Lung microvascular endothelial cell (primary cell): ENCODE data around the gene ABR. TPM values are rescaled to one million over a fixed set of nuclear protein-coding genes. Genes with fewer than 3 reads are reported as not detected.
"Not testable (repeated sequence)": the region's sequence is repeated elsewhere in the genome, so short reads cannot be mapped to it uniquely, and the experiment has no call there.

Experiments
- DNase-seq, 2 donors: peaks; one replicate each; pipeline versions ENCODE4 v3.0.0 to v3.0.0-alpha.2; 2010; ENCODE audit warnings: low read depth in 2 of 2
- total RNA-seq: library from RNA; depleted of rRNA; stranded (reverse); fragments of >200 nt; gene quantifications from 2 replicates; pipeline ENCODE4 v1.2.1, GENCODE V29; 2014

The ABR gene
- total RNA-seq, 1 donor from 2014 or later = 24.8 TPM

DNA sequence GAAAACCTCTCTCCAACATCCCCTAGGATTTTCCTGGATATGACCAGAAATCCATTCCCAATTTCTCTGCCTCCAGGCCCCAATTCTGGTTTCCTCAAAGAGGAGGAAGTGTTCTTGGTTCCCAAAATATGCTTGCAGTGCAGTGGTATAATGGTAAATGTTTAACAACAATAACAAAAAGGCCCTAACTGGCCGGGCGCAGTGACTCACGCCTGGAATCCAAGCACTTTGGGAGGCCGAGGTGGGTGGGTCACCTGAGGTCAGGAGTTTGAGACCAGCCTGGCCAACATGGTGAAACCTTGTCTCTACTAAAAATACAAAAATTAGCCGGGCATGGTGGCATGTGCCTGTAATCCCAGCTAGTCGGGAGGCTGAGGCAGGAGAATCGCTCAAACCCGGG, 184.5 kb downstream of the ABR start:
- not testable (repeated sequence) for DNase-seq

DNA sequence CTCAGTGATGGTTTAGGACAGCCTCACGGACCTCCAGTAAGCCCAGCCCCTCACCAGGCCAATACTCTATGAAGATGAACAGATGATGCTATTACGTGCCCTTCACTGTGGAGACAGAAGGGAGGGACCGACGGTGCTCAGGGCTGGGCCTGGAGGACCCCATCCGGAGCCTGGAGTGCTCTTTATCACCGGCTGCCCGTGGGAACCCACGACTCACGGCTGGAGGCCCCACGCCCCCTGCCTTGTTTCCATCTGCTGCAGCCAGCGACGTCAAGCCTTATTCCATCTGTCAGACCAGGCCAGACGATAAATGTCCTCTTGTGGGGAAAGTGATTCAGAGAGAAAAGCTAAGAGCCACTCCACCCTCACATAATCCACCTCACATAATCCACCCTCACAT, 186.8 kb downstream of the ABR start:
- DNase-seq = no peak

DNA sequence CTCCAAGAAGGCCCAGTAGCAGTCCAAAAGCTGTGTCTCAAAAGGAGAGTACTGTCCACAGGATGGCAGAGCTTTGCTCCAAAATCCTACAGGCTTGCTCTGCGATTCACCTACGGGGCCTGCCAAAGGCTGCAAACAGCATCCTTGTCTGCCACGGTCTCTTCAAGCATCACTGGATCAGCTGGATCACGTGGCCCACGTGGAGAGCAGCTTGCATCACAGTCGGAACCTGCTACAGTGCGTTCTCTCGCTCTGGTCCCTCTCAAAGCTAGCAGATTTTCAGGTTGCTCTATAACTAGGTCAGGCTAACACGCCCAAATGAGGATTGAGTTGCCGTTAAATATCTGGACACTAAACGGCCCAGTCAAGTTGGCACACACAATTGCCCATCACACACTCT, 191.2 kb downstream of the ABR start:
- DNase-seq = no peak

DNA sequence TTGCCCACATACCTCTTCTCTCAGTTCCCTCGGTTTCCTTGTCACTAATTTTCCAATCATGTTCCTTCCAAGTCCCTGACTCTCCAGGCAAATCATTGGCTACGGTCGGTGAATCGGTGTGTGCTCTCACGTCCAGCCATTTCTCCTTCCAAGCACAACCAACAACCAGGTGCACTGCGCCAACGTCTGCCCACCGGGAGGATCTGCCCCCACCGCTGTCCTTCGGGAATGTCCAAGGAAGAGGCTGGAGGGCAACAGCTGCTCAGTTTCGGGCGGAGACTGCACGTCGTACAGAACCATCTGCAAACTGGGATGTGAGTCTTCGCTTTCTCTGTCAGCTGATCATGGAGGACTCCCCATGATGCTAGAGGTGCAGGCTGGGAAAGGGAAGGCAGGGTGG, 191.8 kb downstream of the ABR start:
- no peak for DNase-seq

DNA sequence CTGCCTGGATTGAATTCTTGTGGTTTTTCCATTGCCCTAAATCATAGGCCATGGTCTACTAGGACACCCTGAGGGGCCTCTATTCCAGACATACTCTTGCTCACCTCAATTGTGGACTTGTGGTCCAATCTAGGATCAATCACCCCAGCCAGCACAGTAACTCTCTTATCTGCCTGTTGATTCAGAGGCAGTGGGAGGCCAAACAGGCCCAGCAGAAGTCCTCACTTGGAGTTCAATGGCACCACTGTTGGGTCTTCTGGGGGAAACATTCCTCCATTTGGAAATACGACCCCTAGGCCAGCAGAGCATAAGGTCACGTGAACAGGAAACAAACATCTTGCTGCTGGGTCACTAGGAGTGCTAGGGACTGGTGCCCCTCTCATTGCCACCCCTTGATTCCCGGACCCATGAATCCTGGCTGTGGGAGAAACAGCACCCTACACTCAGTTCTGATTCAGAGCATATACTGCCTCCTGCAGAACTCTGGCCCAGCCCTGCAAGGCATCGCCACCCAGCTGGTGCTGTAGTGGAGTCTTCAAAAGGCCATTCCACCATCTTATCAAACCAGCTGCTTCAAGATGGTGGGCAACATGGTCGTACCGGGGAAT, 193.4 kb downstream of the ABR start:
- DNase-seq = no peak

DNA sequence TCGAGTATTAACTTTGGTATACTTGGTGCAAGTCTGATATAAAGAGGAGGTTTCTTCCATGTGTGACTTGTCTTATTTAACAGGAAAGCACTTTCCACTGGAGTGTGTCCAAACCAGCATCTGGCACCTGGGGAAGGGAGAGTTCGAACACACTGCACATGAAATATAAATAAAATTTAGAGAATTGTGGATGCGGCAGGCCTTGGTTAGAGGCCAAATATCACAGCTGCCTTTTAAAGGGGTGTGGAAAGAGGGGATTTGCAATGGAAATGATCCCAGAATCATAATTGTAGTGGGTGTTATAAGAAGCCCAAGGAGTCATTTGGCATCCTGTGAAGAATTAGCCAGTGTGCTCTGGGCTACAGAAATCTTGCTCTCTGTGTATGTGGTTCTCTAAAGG, 195.9 kb downstream of the ABR start:
- no peak for DNase-seq

DNA sequence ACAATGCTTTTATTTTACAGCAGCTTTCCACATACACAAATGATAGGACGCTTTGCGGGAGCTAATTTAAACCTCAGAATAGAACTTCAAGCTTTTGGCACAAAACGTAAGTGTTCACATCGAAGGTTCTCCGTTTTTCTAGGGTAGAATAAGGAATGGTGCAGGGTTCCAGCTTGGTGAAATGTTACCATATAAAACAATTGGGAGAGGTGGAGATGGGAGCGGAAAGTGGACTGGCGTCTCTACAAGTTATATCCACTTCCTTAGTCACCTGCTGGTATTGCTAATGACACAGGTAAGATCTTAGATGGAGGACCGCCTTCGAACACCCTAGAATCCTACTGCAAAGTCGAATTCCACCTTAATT, 198.5 kb downstream of the ABR start:
- DNase-seq = no peak

DNA sequence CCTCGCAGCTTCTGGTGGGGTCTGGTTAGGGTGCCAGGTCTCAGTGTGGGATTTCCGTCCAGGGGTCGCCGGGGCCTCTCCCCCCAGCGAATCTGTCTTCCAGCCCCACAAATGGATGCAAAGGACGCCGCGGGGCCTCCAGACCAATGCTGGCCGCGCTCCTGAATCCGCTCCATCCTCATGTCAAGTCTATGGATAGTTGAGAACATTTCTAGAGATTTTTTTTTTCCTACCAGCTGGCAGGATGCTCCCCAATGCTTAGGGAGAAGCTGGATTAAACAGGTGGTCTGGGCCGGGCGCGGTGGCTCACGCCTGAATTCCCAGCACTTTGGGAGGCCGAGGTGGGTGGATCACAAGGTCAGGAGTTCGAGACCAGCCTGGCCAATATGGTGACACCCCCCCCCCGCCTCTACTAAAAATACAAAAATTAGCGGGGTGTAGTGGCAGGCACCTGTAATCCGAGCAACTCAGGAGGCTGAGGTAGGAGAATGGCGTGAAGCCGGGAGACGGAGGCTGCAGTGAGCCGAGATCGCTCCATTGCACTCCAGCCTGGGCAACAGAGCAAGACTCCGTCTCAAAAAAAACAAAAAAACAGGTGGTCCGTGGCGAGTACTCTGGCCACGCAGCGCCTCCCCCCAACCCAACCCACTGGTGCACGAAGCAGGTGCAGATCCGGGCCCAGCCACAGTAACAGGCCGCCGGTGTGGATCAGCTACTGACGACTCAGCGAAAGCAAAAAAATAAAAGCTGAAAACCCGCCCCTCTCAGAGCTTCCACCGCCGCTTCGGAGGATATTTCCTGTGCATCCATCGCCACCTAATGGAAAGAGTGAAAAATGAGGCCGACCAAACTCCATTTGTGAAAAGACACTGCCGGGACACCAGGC, 199.1 kb downstream of the ABR start:
- peak; percentile 86 to 93 for DNase-seq

DNA sequence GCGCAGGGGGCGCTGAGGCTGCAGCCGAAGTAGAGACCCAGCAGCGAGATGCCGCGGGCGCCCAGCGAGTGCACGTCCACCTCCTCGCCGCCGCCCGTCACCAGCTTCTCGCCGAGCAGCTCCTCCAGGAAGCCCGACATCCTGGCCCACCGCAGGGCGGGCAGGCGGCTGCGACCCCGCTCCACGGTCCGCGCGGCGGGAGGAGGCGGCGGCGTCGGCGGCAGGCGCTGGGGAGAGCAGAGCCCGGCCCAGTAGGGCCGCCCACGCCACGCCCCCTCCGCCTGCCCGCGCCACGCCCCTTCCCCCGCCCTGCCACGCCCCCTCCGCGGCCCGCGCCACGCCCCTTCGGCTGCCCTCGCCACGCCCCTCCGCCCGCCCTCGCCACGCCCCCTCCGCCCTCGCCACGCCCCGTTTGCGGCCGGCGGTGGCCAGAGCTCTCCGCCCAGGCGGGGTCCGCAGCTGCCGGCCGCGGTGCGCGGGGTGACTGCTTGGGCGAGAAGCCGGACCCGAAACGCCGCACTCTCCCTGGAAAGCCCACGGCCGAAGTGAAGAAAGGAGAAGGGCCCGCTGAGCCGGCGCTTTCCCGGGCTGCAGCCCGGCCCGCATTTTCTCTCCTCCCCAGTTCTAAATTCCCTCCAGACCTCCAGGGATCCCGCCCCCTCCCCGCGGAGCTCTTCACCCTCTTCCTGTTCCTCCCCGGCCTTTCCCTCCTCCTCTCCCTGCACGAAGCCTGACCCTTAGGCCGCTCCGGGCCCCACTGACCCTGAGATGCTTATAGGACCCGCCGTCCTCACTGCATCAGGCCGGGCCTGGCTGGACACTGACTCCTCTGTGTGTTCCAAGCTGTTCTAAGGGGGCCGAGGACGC, 200.0 kb downstream of the ABR start, which contains the start of gene NXN:
TSS of gene NXN (minus strand) at position 238 of the 867 bp plus-strand sequence.
- peak; percentile 82 to 92 for DNase-seq

DNA sequence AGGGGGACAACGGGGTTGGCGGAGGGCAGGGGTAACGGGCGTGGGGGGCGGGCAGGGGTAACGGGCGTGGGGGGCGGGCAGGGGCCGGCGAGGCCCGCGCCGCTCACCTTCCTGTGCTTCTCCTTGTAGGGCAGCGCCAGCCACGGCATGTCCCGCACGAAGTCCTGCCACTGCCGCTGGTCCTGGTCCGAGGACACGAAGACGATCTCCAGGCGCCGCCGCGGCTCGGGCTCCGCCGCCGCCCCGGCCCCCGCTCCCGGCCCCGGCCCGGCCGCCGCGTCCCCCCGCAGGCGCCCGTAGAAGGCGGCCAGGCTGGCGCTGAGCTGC, 200.6 kb downstream of the ABR start:
- no peak for DNase-seq

DNA sequence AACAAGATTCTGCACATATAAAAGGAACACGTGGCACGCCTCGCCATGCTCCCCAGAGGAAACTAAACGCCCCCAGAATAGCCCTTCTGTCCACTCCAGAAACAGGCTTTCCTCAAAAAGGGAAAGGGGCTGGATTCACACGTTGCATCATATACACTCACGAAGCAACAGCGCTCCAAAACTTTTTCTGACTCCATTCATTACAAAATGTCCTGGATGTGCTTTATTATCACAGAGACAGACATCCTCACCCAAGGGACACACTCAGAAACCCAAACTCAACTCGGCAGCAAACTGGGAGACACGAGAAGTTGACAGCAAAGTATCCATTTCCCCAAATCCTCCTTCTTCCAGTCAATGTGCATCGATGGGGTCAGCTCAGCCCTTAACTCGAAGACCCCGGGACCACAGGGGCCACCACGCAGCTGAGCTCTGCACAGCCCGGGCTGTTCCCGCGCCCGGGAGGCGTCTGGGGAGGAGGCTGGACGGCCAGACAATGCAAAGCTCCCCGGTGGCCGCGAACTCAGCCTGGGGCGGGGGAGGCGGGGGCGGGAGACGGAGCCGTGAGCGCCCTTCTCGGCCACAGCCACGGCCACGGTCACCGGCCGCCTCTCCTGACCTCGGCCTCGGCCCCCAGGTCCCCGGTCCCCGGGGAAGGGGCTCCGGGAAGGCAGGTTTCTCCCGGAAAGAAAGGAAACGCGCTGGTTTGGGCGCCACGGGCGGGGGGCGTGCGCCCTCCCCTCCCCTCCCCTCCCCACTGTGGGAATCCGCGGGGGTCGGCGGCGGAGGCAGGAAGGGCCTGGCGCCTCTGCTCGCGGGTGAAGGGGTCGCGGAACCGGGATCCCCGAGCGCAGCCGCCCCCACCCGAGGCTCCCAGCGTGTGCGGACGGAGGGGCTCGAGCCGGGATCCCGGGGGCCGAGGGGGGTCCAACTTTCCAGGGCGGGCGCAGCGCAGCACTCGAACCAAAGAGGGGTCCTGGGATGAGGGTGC, 201.4 kb downstream of the ABR start:
- peak in 1 of 2 donors; percentile 60 for DNase-seq

DNA sequence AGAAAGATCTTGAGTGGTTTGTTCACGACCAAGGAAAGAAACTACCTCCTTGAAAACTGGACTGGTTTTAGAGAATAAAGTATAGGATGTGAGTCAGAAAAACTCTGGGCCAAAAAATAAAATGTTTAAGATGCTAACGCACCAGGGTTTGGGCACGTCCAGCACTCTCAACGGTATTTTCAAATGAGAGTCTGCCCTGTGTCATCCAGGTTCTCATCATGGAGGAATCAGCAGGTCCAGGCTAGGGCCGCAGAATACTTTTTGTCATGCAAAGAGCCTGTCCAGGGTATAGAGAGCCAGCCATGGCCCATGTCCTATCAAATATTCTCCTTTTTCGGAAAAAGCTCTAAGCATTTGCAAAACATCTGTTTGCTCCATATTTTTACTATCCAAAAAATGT, 202.6 kb downstream of the ABR start:
- peak in 1 of 2 donors; percentile 59 for DNase-seq

DNA sequence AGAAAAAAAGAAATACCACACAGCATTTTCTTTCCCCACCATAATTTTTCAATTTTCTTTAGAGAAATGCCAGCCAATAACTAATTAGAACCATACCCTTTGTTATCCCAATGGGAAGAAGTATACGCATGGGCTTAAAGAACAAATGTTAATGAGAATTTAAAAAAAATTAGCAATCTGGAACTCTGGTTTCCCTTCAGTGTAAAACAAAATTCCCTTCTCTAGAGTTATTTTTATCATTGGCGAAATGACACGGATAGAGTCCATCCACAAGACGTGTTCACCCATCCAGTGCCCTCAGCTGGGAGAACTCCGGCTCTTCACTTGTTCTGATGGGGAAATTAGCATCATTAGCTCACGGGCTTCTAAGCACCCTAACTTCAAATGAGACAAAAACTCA, 203.5 kb downstream of the ABR start:
- DNase-seq = no peak

DNA sequence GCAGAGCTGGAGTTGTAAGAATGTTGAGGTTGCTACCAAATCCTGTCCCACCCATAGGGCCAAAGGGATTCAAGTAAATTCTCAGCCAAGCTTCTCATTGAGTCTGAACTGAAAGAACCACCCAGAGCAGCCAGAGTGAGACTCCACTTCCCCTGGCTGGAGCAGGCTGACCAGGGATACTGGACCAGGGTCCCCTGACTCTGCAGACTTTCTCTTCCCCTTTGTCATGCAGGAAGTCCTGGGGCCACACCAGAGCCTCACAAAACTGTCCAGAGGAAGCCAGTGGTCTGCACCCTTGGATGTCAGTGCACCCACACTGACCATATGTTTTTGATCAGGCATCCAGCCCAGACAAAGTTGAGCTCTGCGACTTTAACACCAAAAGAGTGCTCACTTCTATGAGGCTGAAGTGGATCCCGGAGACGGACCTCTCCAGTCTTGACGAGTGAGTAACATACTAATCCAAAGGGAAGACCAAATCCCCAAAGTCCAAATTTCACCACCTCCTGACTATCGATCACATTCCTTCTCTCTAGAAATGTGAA, 204.3 kb downstream of the ABR start:
- no peak for DNase-seq

DNA sequence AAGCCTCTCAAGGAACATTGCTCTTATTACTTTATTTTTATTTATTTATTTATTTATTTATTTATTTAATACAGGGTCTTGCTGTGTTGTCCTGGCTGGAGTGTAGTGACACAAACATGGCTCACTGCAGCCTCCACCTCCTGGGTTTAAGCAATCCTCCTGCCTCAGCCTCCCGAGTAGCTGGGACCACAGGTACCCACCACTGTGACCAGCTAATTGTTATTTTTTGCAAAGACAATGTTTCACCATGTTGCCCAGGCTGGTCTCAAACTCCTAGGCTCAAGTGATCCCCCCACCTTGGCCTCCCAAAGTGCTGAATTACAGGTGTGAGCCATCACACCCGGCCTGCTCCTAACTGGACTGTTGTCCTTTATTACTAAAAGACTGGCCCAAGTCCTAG, 205.0 kb downstream of the ABR start:
- DNase-seq = not testable (repeated sequence)

DNA sequence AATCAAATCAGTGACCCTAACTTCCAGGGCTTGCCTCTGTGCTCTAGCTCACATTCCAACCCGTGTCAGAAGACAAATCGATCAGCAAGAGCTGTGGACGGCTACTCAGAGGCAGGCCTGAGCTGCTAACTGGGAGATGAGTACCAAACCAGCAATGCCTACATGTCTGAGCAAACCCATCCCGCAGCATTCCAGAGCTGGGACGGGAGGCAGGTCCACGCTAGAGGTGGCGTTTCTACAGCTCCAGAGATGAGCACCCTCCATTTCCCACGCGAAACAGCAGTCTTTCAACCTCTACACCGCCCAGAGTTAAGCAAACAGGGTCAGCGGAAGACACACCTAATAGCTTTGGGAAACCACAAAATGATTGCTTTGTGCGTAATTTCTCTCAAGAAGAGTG, 206.7 kb downstream of the ABR start:
- DNase-seq = peak in 1 of 2 donors; percentile 50

DNA sequence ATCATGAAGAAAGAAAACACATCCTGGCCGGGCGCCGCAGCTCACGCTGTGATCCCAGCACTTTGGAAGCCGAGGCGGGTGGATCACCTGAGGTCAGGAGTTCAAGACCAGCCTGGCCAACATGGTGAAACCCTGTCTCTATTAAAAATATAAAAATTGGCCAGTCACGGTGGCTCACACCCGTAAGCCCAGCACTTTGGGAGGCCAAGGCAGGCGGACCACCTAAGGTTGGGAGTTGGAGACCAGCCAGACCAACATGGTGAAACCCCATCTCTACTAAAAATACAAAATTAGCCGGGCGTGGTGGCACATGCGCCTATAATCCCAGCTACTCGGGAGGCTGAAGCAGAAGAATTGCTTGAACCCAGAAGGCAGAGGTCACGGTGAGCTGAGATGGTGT, 207.9 kb downstream of the ABR start:
- DNase-seq = not testable (repeated sequence)

DNA sequence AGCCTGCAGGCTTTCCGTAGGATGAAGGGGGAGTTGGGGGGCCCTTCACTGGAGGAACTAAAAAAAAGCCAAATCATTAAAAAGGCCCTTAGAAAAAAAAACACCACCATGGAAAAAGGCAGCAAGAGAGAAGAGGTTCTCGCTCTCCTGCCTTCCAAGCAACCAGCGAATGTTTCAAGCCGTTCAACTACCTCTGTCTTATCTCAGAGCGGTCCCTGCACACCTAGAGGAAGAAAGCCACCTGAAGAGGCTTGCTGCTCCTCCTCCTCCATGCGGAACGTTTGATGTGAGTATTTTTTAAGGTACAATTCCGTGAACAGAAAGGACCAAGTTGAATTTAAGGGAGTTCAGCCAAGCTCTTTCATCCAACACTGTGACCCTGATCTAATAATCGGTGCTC, 209.4 kb downstream of the ABR start:
- no peak for DNase-seq

DNA sequence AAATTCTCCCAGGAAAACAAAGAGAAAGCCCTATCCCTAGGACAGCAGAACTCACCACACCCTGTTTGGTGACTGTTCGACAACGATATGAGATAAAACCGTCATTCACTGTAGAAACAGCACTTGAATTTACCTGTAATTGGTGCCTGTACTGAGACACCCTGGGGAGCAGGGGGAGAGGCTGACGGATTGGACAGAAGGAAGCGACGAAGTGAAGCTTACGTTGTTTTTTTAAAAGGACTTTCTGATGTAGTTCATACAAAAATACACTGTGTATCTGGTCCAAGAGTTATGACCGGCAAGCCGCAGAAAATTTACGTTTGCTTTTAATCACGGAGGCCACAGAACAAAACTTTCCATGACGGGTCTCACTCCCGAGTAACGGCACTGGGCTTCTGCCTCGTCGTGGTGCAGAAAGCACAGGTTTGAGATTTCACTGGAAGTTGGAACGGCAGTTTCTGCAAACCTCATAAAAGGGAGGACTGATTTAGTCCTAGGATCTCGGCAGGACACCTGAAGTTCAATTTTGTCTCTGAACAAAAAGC, 209.9 kb downstream of the ABR start:
- peak in 1 of 2 donors; percentile 88 for DNase-seq
